Kidney (tissue), 14 donors: ENCODE results near the gene PRXL2B. TPM values are rescaled to one million over a fixed set of nuclear protein-coding genes. Genes with fewer than 3 reads are reported as not detected.

Experiments
- DNase-seq, 5 donors: peaks; one replicate each; pipeline ENCODE4 v3.0.0-alpha.2; 2013 to 2020
- FAIRE-seq: peaks from 2 replicates; lab custom pipeline; 2012; peaks lifted over from hg19 to GRCh38; lab: Jason Lieb, UNC
- H3K27ac ChIP-seq, 2 donors: one replicate each; pipeline ENCODE4 v1.7.0; 2013; ENCODE audit warnings: low read depth in 2 of 2, low read length in 2 of 2, inconsistent platforms in 1 of 2
- H3K27me3 ChIP-seq: one replicate; pipeline ENCODE4 v1.7.1; 2013; ENCODE audit warnings: low read length, inconsistent platforms; ENCODE audit not compliant: control insufficient read depth, insufficient read depth
- H3K36me3 ChIP-seq, 3 donors: one replicate each; pipeline versions ENCODE4 v1.7.0 to v1.7.1; 2013; ENCODE audit warnings: low read length in 3 of 3, control low read depth in 1 of 3, inconsistent platforms in 1 of 3; ENCODE audit not compliant: insufficient read depth in 3 of 3, control insufficient read depth in 2 of 3
- H3K4me1 ChIP-seq, 3 donors: one replicate each; pipeline versions ENCODE4 v1.7.0 to v1.7.1; 2013; ENCODE audit warnings: low read length in 3 of 3, inconsistent platforms in 1 of 3, low read depth in 1 of 3; ENCODE audit not compliant: control insufficient read depth in 2 of 3, insufficient read depth in 2 of 3
- H3K4me3 ChIP-seq, 3 donors: one replicate each; pipeline versions ENCODE4 v1.7.0 to v1.8.1; 2013; ENCODE audit warnings: low read length in 3 of 3, control low read depth in 1 of 3, inconsistent platforms in 1 of 3
- H3K9ac ChIP-seq, 3 donors: one replicate each; pipeline versions ENCODE4 v1.7.0 to v1.7.1; 2013; ENCODE audit warnings: low read length in 3 of 3, control low read depth in 1 of 3, inconsistent platforms in 1 of 3
- H3K9me3 ChIP-seq, 3 donors: one replicate each; pipeline versions ENCODE4 v1.7.0 to v1.7.1; 2013; ENCODE audit warnings: low read length in 3 of 3, control low read depth in 1 of 3, inconsistent platforms in 1 of 3; ENCODE audit not compliant: control insufficient read depth in 2 of 3, insufficient read depth in 1 of 3
- intact Hi-C: fragments of 100-400 bp; cut with DNase I; formaldehyde crosslinking; loops from one replicate; pipeline ENCODE4 v1.11.1; 2022
- polyA plus RNA-seq: library from polyadenylated mRNA; stranded (reverse); fragments of 350-450 nt; fragmentation: Illumina TruSeq; extraction: RNeasy Lipid Tissue Mini Kit (QIAGEN cat#74804); gene quantifications from one replicate; pipeline ENCODE4 v1.2.3, GENCODE V29; 2014; ENCODE audit warnings: low read depth, low replicate concordance; ENCODE audit not compliant: insufficient read depth
- total RNA-seq: library from RNA; stranded (reverse); fragmentation: NEBNext Ultra II Directional; extraction: Animal tissue kit (Norgen Biotek cat#: 25700); gene quantifications from one replicate; pipeline ENCODE4 v1.2.1, GENCODE V29; 2021
- TF ChIP-seq, protein P1 (sequence below): IDR thresholded peaks from 3 replicates; pipeline ENCODE4 v1.5.1; 2012; ENCODE audit warnings: mild to moderate bottlenecking, moderate library complexity, borderline replicate concordance; ENCODE audit not compliant: insufficient read depth; ENCODE audit errors: extremely low read depth
- donor health status: control.
- donor health status: control.
- donor health status: control.
- donor health status: control.
- donor health status: control.
- donor health status: DM: yes; HTN: yes; CAD: no.
- donor health status: Normal renal cell carcinoma (clear cell type).

PRXL2B gene
- total and polyA plus RNA-seq, 2 donors from 2014 or later = 25.6 to 39.5 TPM

DNA sequence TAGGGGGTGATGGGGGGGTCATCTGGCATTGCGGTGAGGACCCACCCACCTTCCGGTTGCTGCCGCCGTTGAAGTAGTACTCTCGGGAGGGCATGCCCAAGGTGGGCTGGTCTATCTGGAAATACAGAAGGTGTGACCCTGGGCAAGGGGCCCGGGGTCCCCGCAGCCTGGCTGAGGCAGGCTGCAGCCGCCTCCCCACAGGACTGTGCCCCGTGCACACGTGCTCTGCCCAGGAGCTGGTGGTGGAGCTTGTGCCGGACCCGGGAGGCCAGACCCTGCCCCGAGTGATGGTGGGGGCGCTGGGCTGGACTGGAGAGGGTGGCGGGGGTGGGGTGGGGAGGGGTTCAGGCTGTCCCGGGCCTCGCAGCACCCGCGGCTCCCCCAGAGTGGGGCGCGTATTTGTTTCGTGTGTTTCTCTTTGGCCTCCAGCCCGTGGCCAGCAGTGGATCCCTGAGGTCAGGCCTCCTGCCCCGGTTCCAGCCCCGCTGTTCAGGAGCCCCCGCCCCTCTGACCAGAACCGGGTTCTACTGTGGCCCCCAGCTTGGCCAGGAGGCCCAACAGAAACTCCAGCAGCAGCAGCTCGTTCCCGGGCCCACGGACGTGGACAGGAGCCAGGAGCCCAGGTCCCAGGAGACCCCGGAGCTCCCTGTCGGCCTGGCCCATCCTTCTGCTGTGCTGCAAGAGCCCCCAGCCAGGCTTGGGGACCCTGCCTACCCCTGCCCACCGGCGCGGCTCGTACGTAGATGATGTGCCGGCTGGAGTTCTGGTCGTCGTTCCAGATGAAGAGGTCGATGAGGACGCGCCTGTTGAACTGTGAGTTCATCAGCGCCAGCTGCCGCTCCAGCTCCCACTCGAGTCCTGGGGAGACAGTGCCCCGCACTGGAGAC, 19.2 kb downstream of the PRXL2B start:
- FAIRE-seq (no peak), DNase-seq (peak in 3 of 5 donors; percentile 7 to 77 (median 40))
- Histone ChIP-seq H3K27me3 (no peaks in the 10 kb centered on the region), H3K27ac (no peak overlapping the region), H3K9ac (no peak overlapping the region), H3K4me3 (no peak overlapping the region), H3K36me3 (no peaks in the 10 kb centered on the region), H3K9me3 (no peaks in the 10 kb centered on the region), H3K4me1 (no peaks in the 10 kb centered on the region)
- intact Hi-C loops = no loop called here
- TF ChIP-seq, protein P1, sequence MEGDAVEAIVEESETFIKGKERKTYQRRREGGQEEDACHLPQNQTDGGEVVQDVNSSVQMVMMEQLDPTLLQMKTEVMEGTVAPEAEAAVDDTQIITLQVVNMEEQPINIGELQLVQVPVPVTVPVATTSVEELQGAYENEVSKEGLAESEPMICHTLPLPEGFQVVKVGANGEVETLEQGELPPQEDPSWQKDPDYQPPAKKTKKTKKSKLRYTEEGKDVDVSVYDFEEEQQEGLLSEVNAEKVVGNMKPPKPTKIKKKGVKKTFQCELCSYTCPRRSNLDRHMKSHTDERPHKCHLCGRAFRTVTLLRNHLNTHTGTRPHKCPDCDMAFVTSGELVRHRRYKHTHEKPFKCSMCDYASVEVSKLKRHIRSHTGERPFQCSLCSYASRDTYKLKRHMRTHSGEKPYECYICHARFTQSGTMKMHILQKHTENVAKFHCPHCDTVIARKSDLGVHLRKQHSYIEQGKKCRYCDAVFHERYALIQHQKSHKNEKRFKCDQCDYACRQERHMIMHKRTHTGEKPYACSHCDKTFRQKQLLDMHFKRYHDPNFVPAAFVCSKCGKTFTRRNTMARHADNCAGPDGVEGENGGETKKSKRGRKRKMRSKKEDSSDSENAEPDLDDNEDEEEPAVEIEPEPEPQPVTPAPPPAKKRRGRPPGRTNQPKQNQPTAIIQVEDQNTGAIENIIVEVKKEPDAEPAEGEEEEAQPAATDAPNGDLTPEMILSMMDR = no peak

DNA sequence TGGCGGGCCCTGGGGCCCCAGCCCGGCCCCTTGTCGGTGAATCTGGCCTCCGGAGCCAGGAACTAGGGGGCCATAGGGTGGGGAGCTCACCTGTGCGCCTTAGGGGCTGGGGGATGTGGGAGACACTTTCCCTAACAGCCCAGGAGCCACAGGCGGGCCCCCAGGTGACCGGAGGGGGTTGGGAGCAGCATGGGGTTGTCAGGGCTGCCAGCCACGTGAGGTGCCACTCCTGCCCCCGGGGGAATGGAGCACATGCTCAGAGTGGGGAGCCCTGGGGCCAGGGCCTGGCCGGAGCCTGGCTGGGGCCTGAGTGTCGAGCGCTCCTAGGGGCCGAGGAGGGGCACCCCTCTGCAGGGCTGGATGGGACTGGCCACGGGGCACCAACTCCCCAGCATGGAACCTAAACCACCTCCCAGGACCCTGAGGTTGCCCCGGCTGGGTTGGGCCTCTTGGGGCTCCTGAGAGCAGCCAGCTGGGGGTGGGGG, 19.9 kb downstream of the PRXL2B start:
- H3K27ac ChIP-seq = no peak overlapping the region
- no peaks in the 10 kb centered on the region for H3K9me3 ChIP-seq
- no peak overlapping the region for H3K9ac ChIP-seq
- H3K27me3 ChIP-seq = no peaks in the 10 kb centered on the region
- no peaks in the 10 kb centered on the region for H3K4me1 ChIP-seq
- no peak overlapping the region for H3K4me3 ChIP-seq
- TF ChIP-seq, protein P1 = no peak
- DNase-seq (peak in 3 of 5 donors; percentile 9 to 69 (median 41)), FAIRE-seq (no peak)
- H3K36me3 ChIP-seq = no peaks in the 10 kb centered on the region
- intact Hi-C loops = no loop called here

DNA sequence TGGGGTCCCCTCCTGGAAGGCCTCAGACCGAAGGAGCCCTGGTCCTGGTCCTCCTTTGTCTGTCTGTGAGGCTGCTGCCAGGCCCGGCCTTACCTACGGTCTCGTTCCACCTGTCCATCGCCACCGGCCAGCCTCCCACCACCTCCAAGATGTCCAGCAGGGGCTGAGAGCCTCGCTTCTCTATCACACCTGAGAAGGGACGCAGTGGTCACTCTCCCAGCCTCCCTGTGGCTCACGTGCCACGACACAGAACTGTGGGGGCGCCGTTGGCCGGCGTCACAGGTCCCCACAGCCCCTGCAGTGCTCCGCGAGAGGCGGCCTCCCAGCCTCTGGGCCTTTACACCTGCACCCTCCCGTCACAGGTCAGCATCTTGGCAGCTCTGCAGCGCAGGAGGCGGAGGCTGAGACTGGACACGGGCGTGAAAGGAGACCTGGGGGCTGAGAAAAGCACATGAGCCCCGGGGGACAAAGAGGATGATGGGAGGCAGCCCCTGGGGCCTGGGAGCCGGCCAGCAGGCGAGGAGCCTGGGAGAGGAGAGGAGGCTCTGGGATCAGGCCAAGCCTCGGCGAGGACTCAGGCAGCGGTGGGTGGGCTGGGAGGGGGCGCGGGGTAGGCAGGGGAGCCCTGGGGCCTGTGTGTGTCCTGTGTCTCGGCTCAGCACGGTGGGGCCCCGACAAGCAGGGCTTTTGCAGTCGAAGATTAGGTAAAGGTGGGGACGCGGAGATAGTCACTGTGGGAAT, 20.5 kb downstream of the PRXL2B start:
- no peak overlapping the region for H3K27ac ChIP-seq
- no peaks in the 10 kb centered on the region for H3K9me3 ChIP-seq
- H3K9ac ChIP-seq = no peak overlapping the region
- no peaks in the 10 kb centered on the region for H3K27me3 ChIP-seq
- intact Hi-C loops = no loop called here
- no peaks in the 10 kb centered on the region for H3K36me3 ChIP-seq
- DNase-seq = peak in 4 of 5 donors; percentile 10 to 76 (median 28)
- no peak for FAIRE-seq
- no peak overlapping the region for H3K4me3 ChIP-seq
- TF ChIP-seq, protein P1 = no peak
- no peaks in the 10 kb centered on the region for H3K4me1 ChIP-seq
